GM23338 (cell line): ENCODE results near the gene LRATD1. TPM values are rescaled to one million over a fixed set of nuclear protein-coding genes. Genes with fewer than 3 reads are reported as not detected.
A peak's percentile ranks its signal among the peaks of the same experiment; 100 is the strongest.

ENCODE experiments used
- ATAC-seq: fragments of 200-7000 bp; cut with Tn5 transposase; 3 replicates; pipeline ENCODE4 v1.9.1; 2020
- DNase-seq: peaks from one replicate; pipeline ENCODE4 v3.0.0-alpha.2; 2015; ENCODE audit warnings: low spot score
- H2AFZ ChIP-seq: fragments of 200-600 bp; sonication (generic); 2 replicates; pipeline ENCODE4 v1.8.0; 2016; ENCODE audit warnings: antibody characterized with exemption, mild to moderate bottlenecking, moderate library complexity
- H3F3A ChIP-seq: fragments of 200-600 bp; sonication (generic); replicated peaks from 2 replicates; pipeline ENCODE4 v1.8.0; 2017; ENCODE audit warnings: antibody characterized with exemption, mixed run types, low read depth
- H3K27ac ChIP-seq: fragments of 200-600 bp; sonication (generic); 2 replicates; pipeline ENCODE4 v1.6.1; 2016; ENCODE audit warnings: low read depth
- H3K27me3 ChIP-seq: fragments of 200-600 bp; sonication (generic); 2 replicates; pipeline ENCODE4 v1.8.0; 2016; ENCODE audit warnings: mild to moderate bottlenecking, mixed run types, moderate library complexity; ENCODE audit not compliant: insufficient read depth
- H3K36me3 ChIP-seq: fragments of 200-600 bp; sonication (generic); 2 replicates; pipeline ENCODE4 v1.8.0; 2016; ENCODE audit warnings: mild to moderate bottlenecking; ENCODE audit not compliant: insufficient read depth
- H3K4me1 ChIP-seq: fragments of 200-600 bp; sonication (generic); 2 replicates; pipeline ENCODE4 v1.8.0; 2016; ENCODE audit warnings: mild to moderate bottlenecking, moderate library complexity; ENCODE audit not compliant: insufficient read depth
- H3K4me2 ChIP-seq: fragments of 200-600 bp; sonication (generic); 2 replicates; pipeline ENCODE4 v1.7.1; 2017; ENCODE audit warnings: mixed run types
- H3K4me3 ChIP-seq: fragments of 200-600 bp; sonication (generic); 2 replicates; pipeline ENCODE4 v1.6.1; 2016; ENCODE audit warnings: mixed run types
- H3K79me2 ChIP-seq: fragments of 200-600 bp; sonication (generic); replicated peaks from 2 replicates; pipeline ENCODE4 v1.8.0; 2017; ENCODE audit warnings: mild to moderate bottlenecking; ENCODE audit not compliant: insufficient read depth
- H3K9me2 ChIP-seq: fragments of 200-600 bp; sonication (generic); 2 replicates; pipeline ENCODE4 v1.8.0; 2017; ENCODE audit not compliant: insufficient read depth
- H4K20me1 ChIP-seq: fragments of 200-600 bp; sonication (generic); replicated peaks from 2 replicates; pipeline ENCODE4 v1.8.0; 2017; ENCODE audit warnings: mild to moderate bottlenecking; ENCODE audit not compliant: insufficient read depth
- H3K27ac Mint-ChIP-seq: 2 replicates; pipeline ENCODE4 v1.8.0; 2020; ENCODE audit warnings: inconsistent platforms, mild to moderate bottlenecking, moderate library complexity, mixed read lengths
- H3K27me3 Mint-ChIP-seq: 3 replicates; pipeline ENCODE4 v1.8.0; 2022; ENCODE audit warnings: low read depth, mild to moderate bottlenecking, moderate library complexity, mixed read lengths, inconsistent platforms; ENCODE audit not compliant: insufficient read depth, poor library complexity
- H3K36me3 Mint-ChIP-seq: 3 replicates; pipeline ENCODE4 v1.8.0; 2021; ENCODE audit warnings: low read depth, mild to moderate bottlenecking, inconsistent platforms, moderate library complexity, mixed read lengths
- H3K4me1 Mint-ChIP-seq: 3 replicates; pipeline ENCODE4 v1.8.0; 2020; ENCODE audit warnings: mild to moderate bottlenecking, inconsistent platforms, mixed read lengths
- H3K4me3 Mint-ChIP-seq: 3 replicates; pipeline ENCODE4 v1.8.0; 2021; ENCODE audit warnings: moderate library complexity, mild to moderate bottlenecking, inconsistent platforms, mixed read lengths
- H3K9me3 Mint-ChIP-seq: 3 replicates; pipeline ENCODE4 v1.8.0; 2020; ENCODE audit warnings: moderate library complexity, mild to moderate bottlenecking, inconsistent platforms, mixed read lengths
- CTCF ChIP-seq, 2 experiments: fragments of 200-600 bp in 1 of 2; sonication (generic) in 1 of 2; conservative IDR thresholded peaks; 2 replicates each; pipeline versions ENCODE4 v1.5.1 to v1.6.1; 2016 to 2017; ENCODE audit warnings: antibody characterized with exemption in 2 of 2, low read depth in 2 of 2, mild to moderate bottlenecking in 2 of 2, moderate library complexity in 1 of 2
- POLR2AphosphoS5 ChIP-seq: IDR thresholded peaks from 2 replicates; pipeline ENCODE4 v1.6.1; 2016; ENCODE audit warnings: antibody characterized with exemption, low read depth
- STAT1 ChIP-seq: IDR thresholded peaks from one replicate; pipeline ENCODE4 v1.6.1; 2016; ENCODE audit warnings: antibody characterized with exemption; ENCODE audit not compliant: unreplicated experiment
- polyA plus RNA-seq: library from polyadenylated mRNA; unstranded; fragments of >200 nt; fragmentation: Nextera tagmentation; extraction: Ambion mirVana; gene quantifications from 2 replicates; pipeline ENCODE4 v1.2.1, GENCODE V29; 2016
- total RNA-seq: library from RNA; depleted of rRNA; stranded (reverse); fragments of >200 nt; shearing (Covaris generic); gene quantifications from 2 replicates; pipeline ENCODE4 v1.2.3, GENCODE V29; 2014
- TF ChIP-seq, protein P1 (sequence below): fragments of 250-450 bp; sonication (Bioruptor Pico); IDR thresholded peaks from 2 replicates; pipeline ENCODE4 v1.5.0; 2020; ENCODE audit warnings: mild to moderate bottlenecking, moderate library complexity

Gene LRATD1
- total and polyA plus RNA-seq, 2 experiments from 2014 or later: 2.7 to 5.7 TPM

GRCh38 chr2:14656146-14656545, 23.6 kb downstream of the LRATD1 start:
- H3K79me2 ChIP-seq: no peaks in the 10 kb centered on the region
- Mint-ChIP-seq H3K9me3 (no peaks in the 10 kb centered on the region), H3K4me3 (no peak overlapping the region), H3K36me3 (no peaks in the 10 kb centered on the region), H3K27me3 (no peaks in the 10 kb centered on the region), H3K27ac (no peak overlapping the region), H3K4me1 (peaks cover 3% of the 10 kb centered on the region)
- ATAC-seq: no peak
- no peak overlapping the region for H3K27ac ChIP-seq
- no peak overlapping the region for H3K4me2 ChIP-seq
- no peak overlapping the region for H2AFZ ChIP-seq
- no peak overlapping the region for H3K4me3 ChIP-seq
- TF ChIP-seq CTCF (conservative IDR thresholded peaks at IDR 0.05; ENCODE audit: low read depth in 2 of 2) (no peak), POLR2AphosphoS5 (no peak), STAT1 (no peak)
- no peaks in the 10 kb centered on the region; the same call in none of the 2 replicates for H3K4me1 ChIP-seq
- no peaks in the 10 kb centered on the region for H3F3A ChIP-seq
- no peaks in the 10 kb centered on the region for H4K20me1 ChIP-seq
- H3K9me2 ChIP-seq: no peaks in the 10 kb centered on the region
- no peaks in the 10 kb centered on the region for H3K27me3 ChIP-seq
- DNase-seq: no peak
- no peaks in the 10 kb centered on the region for H3K36me3 ChIP-seq

DNA sequence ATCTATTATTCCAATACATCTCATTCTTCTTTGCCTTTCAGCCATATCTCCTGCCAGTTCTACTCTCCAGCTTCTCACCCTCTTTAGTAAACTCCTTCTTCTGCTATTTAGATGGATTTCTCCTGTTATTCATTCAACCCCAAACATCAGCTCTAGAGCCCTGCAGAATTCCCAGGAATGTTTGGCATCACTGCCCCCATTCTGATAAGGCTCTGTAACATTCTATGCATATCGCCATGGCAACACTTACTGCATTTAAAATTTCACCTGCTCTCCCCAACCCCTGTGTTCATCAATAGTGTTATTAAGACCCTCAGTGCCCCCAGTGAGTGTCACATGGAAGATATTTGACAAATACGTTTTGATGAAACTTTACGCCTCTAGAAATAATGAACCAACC, 28.6 kb downstream of the LRATD1 start:
- peak; percentile 39; the same call in 2 of the 3 replicates for ATAC-seq

More for the DNA sequence above, 28.6 kb downstream of the LRATD1 start:
- H3K27ac Mint-ChIP-seq: no peak overlapping the region
- no peak overlapping the region for H3K4me3 Mint-ChIP-seq
- H2AFZ ChIP-seq: no peak overlapping the region
- peaks cover 5% of the 10 kb centered on the region for H3K4me1 Mint-ChIP-seq
- H3K79me2 ChIP-seq: no peaks in the 10 kb centered on the region
- no peaks in the 10 kb centered on the region for H3K36me3 Mint-ChIP-seq
- no peaks in the 10 kb centered on the region for H3K9me3 Mint-ChIP-seq
- no peaks in the 10 kb centered on the region for H3K36me3 ChIP-seq
- no peak overlapping the region for H3K4me2 ChIP-seq
- H3K27me3 ChIP-seq: no peaks in the 10 kb centered on the region
- H3K9me2 ChIP-seq: no peaks in the 10 kb centered on the region
- no peaks in the 10 kb centered on the region; the same call in none of the 2 replicates for H3K4me1 ChIP-seq
- no peaks in the 10 kb centered on the region for H3K27me3 Mint-ChIP-seq
- TF ChIP-seq, protein P1, sequence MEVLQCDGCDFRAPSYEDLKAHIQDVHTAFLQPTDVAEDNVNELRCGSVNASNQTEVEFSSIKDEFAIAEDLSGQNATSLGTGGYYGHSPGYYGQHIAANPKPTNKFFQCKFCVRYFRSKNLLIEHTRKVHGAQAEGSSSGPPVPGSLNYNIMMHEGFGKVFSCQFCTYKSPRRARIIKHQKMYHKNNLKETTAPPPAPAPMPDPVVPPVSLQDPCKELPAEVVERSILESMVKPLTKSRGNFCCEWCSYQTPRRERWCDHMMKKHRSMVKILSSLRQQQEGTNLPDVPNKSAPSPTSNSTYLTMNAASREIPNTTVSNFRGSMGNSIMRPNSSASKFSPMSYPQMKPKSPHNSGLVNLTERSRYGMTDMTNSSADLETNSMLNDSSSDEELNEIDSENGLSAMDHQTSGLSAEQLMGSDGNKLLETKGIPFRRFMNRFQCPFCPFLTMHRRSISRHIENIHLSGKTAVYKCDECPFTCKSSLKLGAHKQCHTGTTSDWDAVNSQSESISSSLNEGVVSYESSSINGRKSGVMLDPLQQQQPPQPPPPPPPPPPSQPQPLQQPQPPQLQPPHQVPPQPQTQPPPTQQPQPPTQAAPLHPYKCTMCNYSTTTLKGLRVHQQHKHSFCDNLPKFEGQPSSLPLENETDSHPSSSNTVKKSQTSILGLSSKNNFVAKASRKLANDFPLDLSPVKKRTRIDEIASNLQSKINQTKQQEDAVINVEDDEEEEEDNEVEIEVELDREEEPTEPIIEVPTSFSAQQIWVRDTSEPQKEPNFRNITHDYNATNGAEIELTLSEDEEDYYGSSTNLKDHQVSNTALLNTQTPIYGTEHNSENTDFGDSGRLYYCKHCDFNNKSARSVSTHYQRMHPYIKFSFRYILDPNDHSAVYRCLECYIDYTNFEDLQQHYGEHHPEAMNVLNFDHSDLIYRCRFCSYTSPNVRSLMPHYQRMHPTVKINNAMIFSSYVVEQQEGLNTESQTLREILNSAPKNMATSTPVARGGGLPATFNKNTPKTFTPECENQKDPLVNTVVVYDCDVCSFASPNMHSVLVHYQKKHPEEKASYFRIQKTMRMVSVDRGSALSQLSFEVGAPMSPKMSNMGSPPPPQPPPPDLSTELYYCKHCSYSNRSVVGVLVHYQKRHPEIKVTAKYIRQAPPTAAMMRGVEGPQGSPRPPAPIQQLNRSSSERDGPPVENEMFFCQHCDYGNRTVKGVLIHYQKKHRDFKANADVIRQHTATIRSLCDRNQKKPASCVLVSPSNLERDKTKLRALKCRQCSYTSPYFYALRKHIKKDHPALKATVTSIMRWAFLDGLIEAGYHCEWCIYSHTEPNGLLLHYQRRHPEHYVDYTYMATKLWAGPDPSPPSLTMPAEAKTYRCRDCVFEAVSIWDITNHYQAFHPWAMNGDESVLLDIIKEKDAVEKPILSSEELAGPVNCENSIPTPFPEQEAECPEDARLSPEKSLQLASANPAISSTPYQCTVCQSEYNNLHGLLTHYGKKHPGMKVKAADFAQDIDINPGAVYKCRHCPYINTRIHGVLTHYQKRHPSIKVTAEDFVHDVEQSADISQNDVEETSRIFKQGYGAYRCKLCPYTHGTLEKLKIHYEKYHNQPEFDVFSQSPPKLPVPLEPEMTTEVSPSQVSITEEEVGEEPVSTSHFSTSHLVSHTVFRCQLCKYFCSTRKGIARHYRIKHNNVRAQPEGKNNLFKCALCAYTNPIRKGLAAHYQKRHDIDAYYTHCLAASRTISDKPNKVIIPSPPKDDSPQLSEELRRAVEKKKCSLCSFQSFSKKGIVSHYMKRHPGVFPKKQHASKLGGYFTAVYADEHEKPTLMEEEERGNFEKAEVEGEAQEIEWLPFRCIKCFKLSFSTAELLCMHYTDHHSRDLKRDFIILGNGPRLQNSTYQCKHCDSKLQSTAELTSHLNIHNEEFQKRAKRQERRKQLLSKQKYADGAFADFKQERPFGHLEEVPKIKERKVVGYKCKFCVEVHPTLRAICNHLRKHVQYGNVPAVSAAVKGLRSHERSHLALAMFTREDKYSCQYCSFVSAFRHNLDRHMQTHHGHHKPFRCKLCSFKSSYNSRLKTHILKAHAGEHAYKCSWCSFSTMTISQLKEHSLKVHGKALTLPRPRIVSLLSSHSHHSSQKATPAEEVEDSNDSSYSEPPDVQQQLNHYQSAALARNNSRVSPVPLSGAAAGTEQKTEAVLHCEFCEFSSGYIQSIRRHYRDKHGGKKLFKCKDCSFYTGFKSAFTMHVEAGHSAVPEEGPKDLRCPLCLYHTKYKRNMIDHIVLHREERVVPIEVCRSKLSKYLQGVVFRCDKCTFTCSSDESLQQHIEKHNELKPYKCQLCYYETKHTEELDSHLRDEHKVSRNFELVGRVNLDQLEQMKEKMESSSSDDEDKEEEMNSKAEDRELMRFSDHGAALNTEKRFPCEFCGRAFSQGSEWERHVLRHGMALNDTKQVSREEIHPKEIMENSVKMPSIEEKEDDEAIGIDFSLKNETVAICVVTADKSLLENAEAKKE (CRISPR knock-in tag): peak; percentile 19; the same call in 1 of the 2 replicates
- TF ChIP-seq POLR2AphosphoS5: no peak
- TF ChIP-seq STAT1: no peak
- no peak overlapping the region for H3K4me3 ChIP-seq
- peak; percentile 66 for DNase-seq
- H3K27ac ChIP-seq: no peak overlapping the region
- no peaks in the 10 kb centered on the region for H3F3A ChIP-seq
- no peaks in the 10 kb centered on the region for H4K20me1 ChIP-seq
